Spleen (tissue), 7 donors: Measurements from ENCODE around the gene KCNMB2.

ENCODE experiments used
- CTCF ChIP-seq, 11 experiments: fragments of 200-600 bp in 7 of 11; fragments of 450-650 bp in 4 of 11; sonication (generic) in 4 of 11; IDR thresholded peaks in 8 of 11; conservative IDR thresholded peaks in 3 of 11; 1 replicate in 7 of 11; 2 replicates in 4 of 11; pipeline versions ENCODE4 v1.4.0 to v1.8.0; 2016 to 2021; ENCODE audit warnings: antibody characterized with exemption in 11 of 11, inconsistent platforms in 4 of 11, mild to moderate bottlenecking in 1 of 11
- POLR2A ChIP-seq, 3 donors: fragments of 450-650 bp; IDR thresholded peaks; one replicate each; pipeline ENCODE4 v1.5.1; 2017; ENCODE audit warnings: antibody characterized with exemption in 3 of 3, mild to moderate bottlenecking in 1 of 3
- donor health status: DM: no; HTN: no; CAD: no; lungs with moderate emphysema.
- donor health status: DM: no; HTN: no; CAD: no.
- donor health status: DM: no; HTN: no; CAD: no.

DNA sequence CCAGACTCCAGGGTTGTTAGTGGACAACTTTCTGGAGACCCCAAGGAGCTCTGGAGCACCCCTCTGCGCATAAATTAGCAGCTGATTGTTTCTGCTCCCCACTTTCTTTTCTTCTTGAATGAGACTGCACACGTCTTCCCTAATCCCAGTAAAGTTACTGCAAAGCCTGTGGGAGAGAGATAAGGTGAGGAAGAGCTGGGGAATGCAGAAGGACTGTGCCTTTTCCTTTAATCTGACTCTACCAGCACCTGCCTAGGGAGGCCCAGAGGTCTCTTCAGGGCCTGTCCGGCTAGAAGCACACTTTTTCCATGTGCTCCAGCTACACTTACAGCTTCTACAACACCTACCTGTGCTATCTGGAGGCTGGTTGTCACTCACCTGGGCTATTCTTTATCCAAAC is 143.8 kb downstream of the KCNMB2 start:
- TF ChIP-seq CTCF (IDR thresholded peaks at IDR 0.05 in 8 of 11, conservative IDR thresholded peaks at IDR 0.05 in 3 of 11): no peak
- no peak for TF ChIP-seq POLR2A (IDR thresholded peaks at IDR 0.05)
